Lower lobe of right lung (tissue), 2 donors: Measurements from ENCODE around the gene KCNAB2. TPM values are rescaled to one million over a fixed set of nuclear protein-coding genes. Genes with fewer than 3 reads are reported as not detected.

Experiments
- ATAC-seq, 2 donors: fragments of 200-7000 bp; cut with Tn5 transposase; one replicate each; pipeline ENCODE4 v1.9.1; 2020 to 2022; ENCODE audit warnings: mild to moderate bottlenecking in 2 of 2, moderate library complexity in 2 of 2
- DNase-seq: peaks from one replicate; pipeline ENCODE4 v3.0.0-alpha.2; 2020
- H3K27ac ChIP-seq: fragments of 200-600 bp; one replicate; pipeline ENCODE4 v1.8.0; 2022
- H3K27me3 ChIP-seq: fragments of 200-600 bp; one replicate; pipeline ENCODE4 v1.8.0; 2022; ENCODE audit warnings: low read depth
- H3K36me3 ChIP-seq: fragments of 200-600 bp; one replicate; pipeline ENCODE4 v1.8.0; 2022; ENCODE audit warnings: mild to moderate bottlenecking
- H3K4me1 ChIP-seq: fragments of 200-600 bp; one replicate; pipeline ENCODE4 v1.8.0; 2022
- H3K4me3 ChIP-seq: fragments of 200-600 bp; one replicate; pipeline ENCODE4 v1.8.0; 2022; ENCODE audit warnings: mild to moderate bottlenecking
- H3K9me3 ChIP-seq: fragments of 200-600 bp; one replicate; pipeline ENCODE4 v1.8.0; 2022
- CTCF ChIP-seq: fragments of 200-600 bp; IDR thresholded peaks from one replicate; pipeline ENCODE4 v1.8.0; 2022; ENCODE audit warnings: antibody characterized with exemption, mild to moderate bottlenecking
- intact Hi-C: fragments of 100-400 bp; cut with DNase I; formaldehyde crosslinking; loops from one replicate; pipeline ENCODE4 v1.11.0; 2022
- total RNA-seq: library from RNA; stranded (reverse); fragmentation: NEBNext Ultra II Directional; extraction: Animal tissue kit (Norgen Biotek cat#: 25700); gene quantifications from one replicate; pipeline ENCODE4 v1.2.1, GENCODE V29; 2021
- donor health status: DM: no; HTN: yes; CAD: no; lungs with severe emphysema.

Gene KCNAB2
- total RNA-seq, 1 donor from 2014 or later = 119 TPM

- no peak for TF ChIP-seq CTCF
- H3K36me3 ChIP-seq = no peaks in the 10 kb centered on the region
- H3K4me3 ChIP-seq = no peak overlapping the region
- no peaks in the 10 kb centered on the region for H3K4me1 ChIP-seq
- intact Hi-C loops = no loop called here
- peak; percentile 36 for DNase-seq
- ATAC-seq = no peak
- H3K9me3 ChIP-seq = no peaks in the 10 kb centered on the region
- H3K27ac ChIP-seq = no peak overlapping the region
- H3K27me3 ChIP-seq = peaks cover 61% of the 10 kb centered on the region
These were observed 60.6 kb downstream of the KCNAB2 start for GRCh38 chr1:6106321-6106731.

- TF ChIP-seq CTCF = no peak
- Histone ChIP-seq H3K4me3 (no peak overlapping the region), H3K36me3 (no peaks in the 10 kb centered on the region), H3K27me3 (peaks cover 60% of the 10 kb centered on the region), H3K4me1 (no peaks in the 10 kb centered on the region), H3K27ac (no peak overlapping the region), H3K9me3 (no peaks in the 10 kb centered on the region)
- ATAC-seq = no peak
- intact Hi-C loops = no loop called here
- no peak for DNase-seq
These were observed 61.3 kb downstream of the KCNAB2 start for GRCh38 chr1:6106977-6107376.

- no peak for ATAC-seq
These were observed 62.0 kb downstream of the KCNAB2 start for GRCh38 chr1:6107409-6108356.

GRCh38 chr1:6108476-6108875, 62.8 kb downstream of the KCNAB2 start:
- intact Hi-C loops = no loop called here
- no peak overlapping the region for H3K27ac ChIP-seq
- no peak for ATAC-seq
- TF ChIP-seq CTCF = no peak
- no peaks in the 10 kb centered on the region for H3K4me1 ChIP-seq
- H3K27me3 ChIP-seq = peaks cover 49% of the 10 kb centered on the region
- no peak overlapping the region for H3K4me3 ChIP-seq
- H3K9me3 ChIP-seq = no peaks in the 10 kb centered on the region
- no peak for DNase-seq
- H3K36me3 ChIP-seq = no peaks in the 10 kb centered on the region

More at GRCh38 chr1:6107409-6108356, 62.0 kb downstream of the KCNAB2 start:
- peaks cover 54% of the 10 kb centered on the region for H3K27me3 ChIP-seq
- no peak for DNase-seq
- no peak overlapping the region for H3K27ac ChIP-seq
- intact Hi-C loops = no loop called here
- H3K4me1 ChIP-seq = no peaks in the 10 kb centered on the region
- no peak for TF ChIP-seq CTCF
- no peak overlapping the region for H3K4me3 ChIP-seq
- no peaks in the 10 kb centered on the region for H3K9me3 ChIP-seq
- no peaks in the 10 kb centered on the region for H3K36me3 ChIP-seq

- H3K4me1 ChIP-seq = no peaks in the 10 kb centered on the region
- no peaks in the 10 kb centered on the region for H3K9me3 ChIP-seq
- H3K27ac ChIP-seq = no peak overlapping the region
- DNase-seq (peak; percentile 53), ATAC-seq (peak; percentile 39 to 59)
- peak; percentile 33 for TF ChIP-seq CTCF
- no peaks in the 10 kb centered on the region for H3K36me3 ChIP-seq
- no peak overlapping the region for H3K4me3 ChIP-seq
- intact Hi-C loops = no loop called here
- peaks cover 43% of the 10 kb centered on the region for H3K27me3 ChIP-seq
These were observed 63.4 kb downstream of the KCNAB2 start for GRCh38 chr1:6108937-6109614.
